ENCODE results near the gene RAP1GAP. TPM values are rescaled to one million over a fixed set of nuclear protein-coding genes. Genes with fewer than 3 reads are reported as not detected.

The RAP1GAP gene
- total RNA-seq, 2 experiments from 2014 or later: 0.20 to 0.44 TPM

DNA sequence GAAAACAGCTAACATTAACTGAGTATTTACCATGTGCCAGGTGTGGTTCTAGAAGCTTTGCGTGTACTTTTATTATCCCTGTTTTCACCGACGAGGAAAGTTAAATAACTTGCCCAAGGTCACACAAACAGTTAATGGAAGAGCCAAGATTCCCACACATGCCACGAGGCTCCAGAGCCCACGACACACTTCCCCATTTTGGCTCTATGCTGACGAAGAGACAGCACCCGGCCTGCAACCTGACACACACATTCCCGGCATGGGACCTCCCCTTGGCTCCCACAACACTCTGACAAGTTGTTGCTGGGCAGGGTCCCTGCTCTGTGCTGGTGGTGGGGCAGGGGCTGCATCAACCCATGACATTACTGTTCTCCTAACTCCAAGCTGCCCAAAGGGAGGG, 52.8 kb downstream of the RAP1GAP start:
- H3K4me1 ChIP-seq (ENCODE audit: insufficient read depth, low read length): no peaks in the 10 kb centered on the region
- no peaks in the 10 kb centered on the region for H3K9me3 ChIP-seq (ENCODE audit: control insufficient read depth in 1 of 2, insufficient read depth in 1 of 2, low read length in 2 of 2)
- H3K27me3 Mint-ChIP-seq: peaks cover 13% of the 10 kb centered on the region
- POLR2A ChIA-PET: no interaction called here
- H3K4me3 ChIP-seq (ENCODE audit: low read length): no peak overlapping the region
- TF ChIP-seq, protein P1, sequence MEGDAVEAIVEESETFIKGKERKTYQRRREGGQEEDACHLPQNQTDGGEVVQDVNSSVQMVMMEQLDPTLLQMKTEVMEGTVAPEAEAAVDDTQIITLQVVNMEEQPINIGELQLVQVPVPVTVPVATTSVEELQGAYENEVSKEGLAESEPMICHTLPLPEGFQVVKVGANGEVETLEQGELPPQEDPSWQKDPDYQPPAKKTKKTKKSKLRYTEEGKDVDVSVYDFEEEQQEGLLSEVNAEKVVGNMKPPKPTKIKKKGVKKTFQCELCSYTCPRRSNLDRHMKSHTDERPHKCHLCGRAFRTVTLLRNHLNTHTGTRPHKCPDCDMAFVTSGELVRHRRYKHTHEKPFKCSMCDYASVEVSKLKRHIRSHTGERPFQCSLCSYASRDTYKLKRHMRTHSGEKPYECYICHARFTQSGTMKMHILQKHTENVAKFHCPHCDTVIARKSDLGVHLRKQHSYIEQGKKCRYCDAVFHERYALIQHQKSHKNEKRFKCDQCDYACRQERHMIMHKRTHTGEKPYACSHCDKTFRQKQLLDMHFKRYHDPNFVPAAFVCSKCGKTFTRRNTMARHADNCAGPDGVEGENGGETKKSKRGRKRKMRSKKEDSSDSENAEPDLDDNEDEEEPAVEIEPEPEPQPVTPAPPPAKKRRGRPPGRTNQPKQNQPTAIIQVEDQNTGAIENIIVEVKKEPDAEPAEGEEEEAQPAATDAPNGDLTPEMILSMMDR (IDR thresholded peaks at IDR 0.05): no peak
- no peaks in the 10 kb centered on the region for H3K36me3 Mint-ChIP-seq (ENCODE audit: low read depth)
- no peak overlapping the region for H3K4me3 Mint-ChIP-seq
- peaks cover 5 to 6% of the 10 kb centered on the region in 2 experiments for H3K27me3 ChIP-seq (ENCODE audit: control insufficient read depth in 1 of 2, insufficient read depth in 2 of 2, low read length in 2 of 2)
- H3K36me3 ChIP-seq (ENCODE audit: insufficient read depth, low read length): no peaks in the 10 kb centered on the region
- ATAC-seq (ENCODE audit: poor library complexity) (no peak), DNase-seq (no peak)
- H3K4me1 Mint-ChIP-seq (ENCODE audit: low read depth): peaks cover 1% of the 10 kb centered on the region
- H3K9me3 Mint-ChIP-seq: no peaks in the 10 kb centered on the region
- intact Hi-C loops (cut with DNase I, micrococcal nuclease): no loop called here
- H3K27ac Mint-ChIP-seq: no peak overlapping the region
- H3K27ac ChIP-seq (ENCODE audit: low read depth in 1 of 2, low read length in 2 of 2): no peak overlapping the region
- CTCF ChIA-PET: no interaction called here

DNA sequence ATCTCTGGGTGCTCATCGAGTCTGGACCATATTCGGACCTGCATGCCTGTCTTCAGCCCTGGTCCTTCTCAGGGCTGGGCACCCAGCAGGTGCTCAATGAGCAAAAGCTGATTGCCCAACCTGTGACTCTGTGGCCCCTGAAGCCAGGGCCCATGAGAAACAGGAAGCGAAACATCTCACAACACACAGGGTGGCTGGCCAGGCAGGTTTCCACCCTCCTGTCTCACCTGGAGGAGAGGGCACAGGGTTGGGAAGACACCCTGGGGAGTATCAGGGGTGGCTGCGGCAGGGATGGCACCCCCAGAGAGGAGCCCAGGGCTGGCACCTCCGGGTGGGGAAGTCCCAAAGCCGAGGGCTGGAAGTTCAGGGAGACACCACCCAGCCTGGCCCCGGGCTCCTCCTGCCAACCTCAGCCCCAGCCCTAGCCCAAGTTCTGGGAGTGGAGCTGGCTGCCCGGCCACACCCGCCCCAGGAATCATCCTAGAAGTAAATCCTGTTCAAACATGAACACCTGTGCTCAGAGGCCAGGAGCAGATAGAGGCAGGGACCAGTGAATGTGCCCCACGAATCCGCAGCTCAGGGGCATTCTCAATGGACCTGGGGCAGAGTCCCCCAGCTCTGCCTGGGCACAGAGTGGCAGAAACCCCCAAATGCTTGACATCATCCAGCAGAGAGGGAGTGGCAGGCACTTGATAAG, 54.6 kb downstream of the RAP1GAP start:
- ATAC-seq (ENCODE audit: poor library complexity): no peak
- Histone ChIP-seq H3K36me3 (ENCODE audit: insufficient read depth, low read length) (no peaks in the 10 kb centered on the region), H3K4me1 (ENCODE audit: insufficient read depth, low read length) (no peaks in the 10 kb centered on the region), H3K27me3 (ENCODE audit: control insufficient read depth in 1 of 2, insufficient read depth in 2 of 2, low read length in 2 of 2) (peaks cover 0 to 6% of the 10 kb centered on the region in 2 experiments), H3K4me3 (ENCODE audit: low read length) (no peak overlapping the region), H3K27ac (ENCODE audit: low read depth in 1 of 2, low read length in 2 of 2) (no peak overlapping the region), H3K9me3 (ENCODE audit: control insufficient read depth in 1 of 2, insufficient read depth in 1 of 2, low read length in 2 of 2) (no peaks in the 10 kb centered on the region)
- Mint-ChIP-seq H3K36me3 (ENCODE audit: low read depth) (no peaks in the 10 kb centered on the region), H3K4me1 (ENCODE audit: low read depth) (no peaks in the 10 kb centered on the region), H3K4me3 (no peak overlapping the region), H3K9me3 (no peaks in the 10 kb centered on the region), H3K27ac (no peak overlapping the region), H3K27me3 (peaks cover 7% of the 10 kb centered on the region)
- intact Hi-C loops (cut with DNase I, micrococcal nuclease): no loop called here
- CTCF ChIA-PET: no interaction called here
- POLR2A ChIA-PET: no interaction called here
- DNase-seq: no peak
- TF ChIP-seq, protein P1 (IDR thresholded peaks at IDR 0.05): no peak

DNA sequence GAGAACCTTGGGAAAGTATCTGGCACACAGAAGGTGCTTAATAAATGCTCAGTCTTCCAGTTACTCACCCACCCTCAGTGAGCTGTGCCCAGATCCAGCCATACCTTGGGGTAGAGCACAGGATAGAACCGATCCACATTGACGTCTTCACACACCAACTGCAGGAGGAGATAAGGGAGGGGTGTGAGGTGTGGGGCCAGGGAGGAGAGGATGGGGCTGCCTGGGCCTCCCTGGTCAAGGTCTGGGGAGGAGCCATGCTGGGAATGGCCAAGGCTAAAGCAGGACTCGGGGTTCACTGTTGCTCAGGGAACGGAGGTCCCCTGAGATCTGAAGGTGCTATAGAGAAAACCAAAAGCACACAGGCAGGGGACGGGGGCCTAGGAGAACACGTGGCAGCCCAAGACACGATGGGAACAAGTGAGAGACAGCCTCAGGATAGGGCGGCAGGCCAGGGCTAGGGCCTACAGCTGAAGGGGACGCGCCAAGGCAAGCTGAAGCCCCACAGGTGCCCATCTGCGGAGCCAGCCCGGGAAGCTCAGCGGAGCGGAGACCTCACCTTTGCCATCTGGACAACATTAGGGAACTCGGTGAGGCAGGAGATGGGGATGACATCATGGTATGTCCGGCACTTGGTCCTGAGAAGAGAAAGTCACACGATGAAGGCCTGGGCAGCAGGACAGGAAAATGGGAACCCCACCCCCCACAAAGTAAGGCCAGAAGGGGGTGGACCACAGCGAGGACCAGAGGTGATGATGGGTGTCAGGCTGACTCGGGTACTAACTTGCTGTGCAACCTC, 55.9 kb downstream of the RAP1GAP start:
- peaks cover 0 to 6% of the 10 kb centered on the region in 2 experiments for H3K27me3 ChIP-seq (ENCODE audit: control insufficient read depth in 1 of 2, insufficient read depth in 2 of 2, low read length in 2 of 2)
- ChIA-PET CTCF (no interaction called here), POLR2A (no interaction called here)
- DNase-seq (no peak), ATAC-seq (ENCODE audit: poor library complexity) (no peak)
- H3K36me3 Mint-ChIP-seq (ENCODE audit: low read depth): no peaks in the 10 kb centered on the region
- H3K27ac Mint-ChIP-seq: no peak overlapping the region
- H3K4me1 ChIP-seq (ENCODE audit: insufficient read depth, low read length): no peaks in the 10 kb centered on the region
- H3K27me3 Mint-ChIP-seq: peaks cover 1% of the 10 kb centered on the region
- no peak overlapping the region for H3K4me3 Mint-ChIP-seq
- H3K9me3 Mint-ChIP-seq: no peaks in the 10 kb centered on the region
- H3K36me3 ChIP-seq (ENCODE audit: insufficient read depth, low read length): no peaks in the 10 kb centered on the region
- no peak overlapping the region for H3K27ac ChIP-seq (ENCODE audit: low read depth in 1 of 2, low read length in 2 of 2)
- intact Hi-C loops (cut with DNase I, micrococcal nuclease): no loop called here
- peaks cover under 1% of the 10 kb centered on the region for H3K4me1 Mint-ChIP-seq (ENCODE audit: low read depth)
- no peak overlapping the region for H3K4me3 ChIP-seq (ENCODE audit: low read length)
- H3K9me3 ChIP-seq (ENCODE audit: control insufficient read depth in 1 of 2, insufficient read depth in 1 of 2, low read length in 2 of 2): no peaks in the 10 kb centered on the region
- TF ChIP-seq, protein P1 (IDR thresholded peaks at IDR 0.05): no peak

All from CD4-positive, alpha-beta T cell (primary cell).